H1 (cell line): ENCODE results near the gene TMEM252. TPM values are rescaled to one million over a fixed set of nuclear protein-coding genes. Genes with fewer than 3 reads are reported as not detected.

Source experiments
- CTCF ChIA-PET: fragments of 300-600 bp; sonication (Branson Sonifier 250); formaldehyde crosslinking; loops from one replicate; lab custom pipeline; 2021; ENCODE audit not compliant: partially characterized antibody; lab: Charles Lee
- POLR2A ChIA-PET: fragments of 300-600 bp; sonication (Branson Sonifier 250); formaldehyde crosslinking; loops from one replicate; lab custom pipeline; 2021; ENCODE audit warnings: inconsistent platforms; ENCODE audit not compliant: partially characterized antibody; lab: Charles Lee
- DNase-seq, 2 experiments: peaks; one replicate each; pipeline versions ENCODE4 v3.0.0 to v3.0.0-alpha.2; 2010 to 2022; ENCODE audit warnings: low spot score in 2 of 2, low read depth in 1 of 2, mixed read lengths in 1 of 2
- FAIRE-seq: peaks from 2 replicates; lab custom pipeline; 2011; peaks lifted over from hg19 to GRCh38; lab: Jason Lieb, UNC
- H2AFZ ChIP-seq: 2 replicates; pipeline ENCODE4 v1.8.1; 2012; ENCODE audit warnings: low read length, inconsistent platforms
- H2AK5ac ChIP-seq: 2 replicates; pipeline ENCODE4 v1.6.1; 2013; ENCODE audit warnings: low read depth, low read length
- H2BK120ac ChIP-seq: replicated peaks from 2 replicates; pipeline ENCODE3; 2013; ENCODE audit warnings: low read depth, low read length, inconsistent platforms
- H2BK12ac ChIP-seq: 2 replicates; pipeline ENCODE4 v1.6.1; 2013; ENCODE audit warnings: low read depth, low read length
- H2BK15ac ChIP-seq: 2 replicates; pipeline ENCODE4 v1.6.1; 2013; ENCODE audit warnings: low read length
- H2BK20ac ChIP-seq: 2 replicates; pipeline ENCODE4 v1.6.1; 2013; ENCODE audit warnings: low read length
- H2BK5ac ChIP-seq: 2 replicates; pipeline ENCODE4 v1.6.1; 2013; ENCODE audit warnings: low read depth, low read length
- H3K14ac ChIP-seq: 2 replicates; pipeline ENCODE4 v1.6.1; 2013; ENCODE audit warnings: inconsistent platforms; ENCODE audit not compliant: insufficient read length
- H3K18ac ChIP-seq: 2 replicates; pipeline ENCODE4 v1.6.1; 2013; ENCODE audit warnings: low read length; ENCODE audit errors: extremely low read depth
- H3K23ac ChIP-seq: 2 replicates; pipeline ENCODE4 v1.6.1; 2013; ENCODE audit warnings: inconsistent platforms; ENCODE audit not compliant: insufficient read length
- H3K23me2 ChIP-seq: 2 replicates; pipeline ENCODE4 v1.6.1; 2013; ENCODE audit warnings: low read depth, low read length
- H3K27ac ChIP-seq: 2 replicates; pipeline ENCODE4 v1.6.1; 2011; ENCODE audit warnings: low read depth, low read length, inconsistent platforms
- H3K27me3 ChIP-seq, 4 experiments: replicated peaks in 1 of 4; 1 replicate in 1 of 4; 2 replicates in 3 of 4; pipeline versions ENCODE4 v1.6.1 to v1.8.1; 2011 to 2013; ENCODE audit warnings: low read length in 3 of 4, mild to moderate bottlenecking in 3 of 4, inconsistent platforms in 2 of 4, mixed read lengths in 2 of 4, moderate library complexity in 1 of 4; ENCODE audit not compliant: control insufficient read depth in 3 of 4, insufficient read depth in 3 of 4; ENCODE audit errors: extremely low read depth in 1 of 4
- H3K36me3 ChIP-seq, 4 experiments: 2 replicates each; pipeline versions ENCODE4 v1.6.1 to v1.8.1; 2011 to 2013; ENCODE audit warnings: mild to moderate bottlenecking in 4 of 4, low read length in 3 of 4, moderate library complexity in 2 of 4, control low read depth in 1 of 4, inconsistent platforms in 1 of 4; ENCODE audit not compliant: insufficient read depth in 4 of 4, control insufficient read depth in 2 of 4
- H3K4ac ChIP-seq: replicated peaks from 2 replicates; pipeline ENCODE3; 2013; ENCODE audit warnings: low read length, low read depth, mixed read lengths, inconsistent platforms; ENCODE audit not compliant: insufficient read length
- H3K4me1 ChIP-seq, 4 experiments: replicated peaks in 1 of 4; 1 replicate in 1 of 4; 2 replicates in 3 of 4; pipeline versions ENCODE4 v1.6.1 to v1.8.1; 2011 to 2013; ENCODE audit warnings: low read length in 3 of 4, inconsistent platforms in 2 of 4, mixed read lengths in 1 of 4; ENCODE audit not compliant: insufficient read depth in 4 of 4, control insufficient read depth in 3 of 4
- H3K4me2 ChIP-seq, 2 experiments: 2 replicates each; pipeline versions ENCODE4 v1.6.1 to v1.8.1; 2011 to 2013; ENCODE audit warnings: low read depth in 2 of 2, low read length in 2 of 2, control low read depth in 1 of 2, inconsistent platforms in 1 of 2, mild to moderate bottlenecking in 1 of 2; ENCODE audit not compliant: insufficient read depth in 1 of 2
- H3K4me3 ChIP-seq, 4 experiments: fragments of 200-600, 300-600 bp in 1 of 4; sonication (generic), shearing (Covaris generic), sonication (Bioruptor Twin) in 1 of 4; 2 replicates each; pipeline versions ENCODE4 v1.5.1 to v1.8.1; 2011 to 2016; ENCODE audit warnings: low read length in 4 of 4, low read depth in 3 of 4, control low read depth in 2 of 4, inconsistent platforms in 2 of 4, mild to moderate bottlenecking in 2 of 4, mixed read lengths in 1 of 4, moderate library complexity in 1 of 4; ENCODE audit not compliant: insufficient read depth in 2 of 4; ENCODE audit errors: extremely low read depth in 1 of 4
- H3K56ac ChIP-seq: replicated peaks from 2 replicates; pipeline ENCODE3; 2013; ENCODE audit warnings: low read depth, mild to moderate bottlenecking, mixed read lengths, low read length, inconsistent platforms; ENCODE audit not compliant: insufficient read length
- H3K79me1 ChIP-seq: 2 replicates; pipeline ENCODE4 v1.6.1; 2013; ENCODE audit warnings: low read depth, low read length, control low read depth
- H3K79me2 ChIP-seq, 2 experiments: 2 replicates each; pipeline versions ENCODE4 v1.6.1 to v1.8.1; 2012 to 2013; ENCODE audit warnings: low read length in 2 of 2, mild to moderate bottlenecking in 2 of 2, inconsistent platforms in 1 of 2; ENCODE audit not compliant: insufficient read depth in 2 of 2, control insufficient read depth in 1 of 2
- H3K9ac ChIP-seq, 4 experiments: replicated peaks in 1 of 4; 1 replicate in 1 of 4; 2 replicates in 3 of 4; pipeline versions ENCODE4 v1.6.1 to v1.8.1; 2011 to 2013; ENCODE audit warnings: low read depth in 3 of 4, low read length in 3 of 4, control low read depth in 2 of 4, mild to moderate bottlenecking in 2 of 4, moderate library complexity in 2 of 4, inconsistent platforms in 1 of 4; ENCODE audit errors: extremely low read depth in 1 of 4
- H3K9me3 ChIP-seq, 2 experiments: 2 replicates each; pipeline versions ENCODE4 v1.6.1 to v1.8.1; 2012 to 2013; ENCODE audit warnings: mild to moderate bottlenecking in 2 of 2, moderate library complexity in 2 of 2, control low read depth in 1 of 2, inconsistent platforms in 1 of 2, low read depth in 1 of 2, low read length in 1 of 2, mixed read lengths in 1 of 2; ENCODE audit not compliant: insufficient read depth in 2 of 2
- H4K20me1 ChIP-seq, 2 experiments: replicated peaks in 1 of 2; 2 replicates each; pipeline versions ENCODE3 to v1.8.1; 2011 to 2013; ENCODE audit warnings: inconsistent platforms in 2 of 2, low read length in 2 of 2, mild to moderate bottlenecking in 1 of 2; ENCODE audit not compliant: insufficient read depth in 2 of 2, control insufficient read depth in 1 of 2
- H4K5ac ChIP-seq: 2 replicates; pipeline ENCODE4 v1.6.1; 2013; ENCODE audit warnings: low read length, low read depth, mixed read lengths, inconsistent platforms; ENCODE audit not compliant: insufficient read length
- H4K8ac ChIP-seq: 2 replicates; pipeline ENCODE4 v1.8.0; 2013; ENCODE audit warnings: mild to moderate bottlenecking, moderate library complexity, low read length, inconsistent platforms; ENCODE audit not compliant: insufficient read depth; ENCODE audit errors: extremely low read depth
- H4K91ac ChIP-seq: replicated peaks from 2 replicates; pipeline ENCODE3; 2013; ENCODE audit warnings: low read length, mixed read lengths, inconsistent platforms; ENCODE audit not compliant: insufficient read length
- TAF7 ChIP-seq: optimal IDR thresholded peaks from 2 replicates; pipeline ENCODE3; 2011; ENCODE audit warnings: low read depth, mild to moderate bottlenecking, inconsistent platforms, low read length, moderate library complexity, borderline replicate concordance
- USF2 ChIP-seq: IDR thresholded peaks from 2 replicates; pipeline ENCODE4 v1.6.1; 2011; ENCODE audit warnings: low read length, improper control_type of control experiment
- WGBS, 2 experiments: shearing (Covaris generic) in 1 of 2; methylation state at CpG; one replicate each; pipeline versions ENCODE4 v1.1.6 to v1.1.7; 2013 to 2015; ENCODE audit warnings: low lambda C conversion rate in 2 of 2, mixed read lengths in 2 of 2, inconsistent platforms in 1 of 2, low coverage in 1 of 2, missing lambda C conversion rate in 1 of 2; ENCODE audit not compliant: insufficient replicate concordance in 2 of 2, insufficient coverage in 1 of 2, insufficient read length in 1 of 2; ENCODE audit errors: extremely low coverage in 1 of 2, missing lambda C conversion rate in 1 of 2; 5-methylcytosine and 5-hydroxymethylcytosine counted together
- polyA plus RNA-seq, 7 experiments: library from polyadenylated mRNA; depleted of rRNA in 3 of 7; stranded (reverse) in 5 of 7; unstranded in 2 of 7; fragments of >200 nt in 5 of 7; fragments of 200-250 nt in 2 of 7; gene quantifications; 1 replicate in 5 of 7; 2 replicates in 1 of 7; 4 replicates in 1 of 7; pipeline versions ENCODE4 v1.2.1 to v1.2.3, GENCODE V29; 2011 to 2013; ENCODE audit warnings: missing spikeins in 2 of 7, mixed read lengths in 2 of 7
- total RNA-seq: library from RNA; stranded (reverse); fragmentation: NEBNext Ultra II Directional; extraction: Animal tissue kit (Norgen Biotek cat#: 25700); gene quantifications from 2 replicates; pipeline ENCODE4 v1.2.1, GENCODE V29; 2021

Gene TMEM252
- total and polyA plus RNA-seq, 2 of the 8 experiments (the other 6 are each of a cell fraction or from before 2014, with no cell fraction given) = not detected

DNA sequence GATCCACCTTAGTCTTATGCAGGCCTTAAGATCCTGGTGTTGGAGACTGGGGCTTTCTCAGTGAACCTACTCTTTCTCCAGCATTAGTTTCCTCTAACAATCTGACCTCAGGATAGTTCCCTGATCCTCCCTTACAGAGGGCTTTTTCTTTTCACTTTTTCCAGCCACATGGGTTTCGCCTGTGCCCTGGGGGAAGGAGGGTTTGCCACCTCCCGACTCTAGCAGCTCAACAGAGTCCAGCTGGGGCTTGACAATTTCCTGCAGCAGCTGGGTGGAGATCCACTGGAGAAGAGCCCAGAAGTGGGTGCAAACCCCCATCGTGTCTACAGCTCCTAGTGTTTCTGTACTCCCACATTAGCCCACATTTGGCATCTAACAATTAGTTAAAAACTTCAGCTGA is 7.6 kb upstream of the TMEM252 start:
- no peak overlapping the region for H2BK5ac ChIP-seq
- H4K5ac ChIP-seq = no peak overlapping the region
- no peak overlapping the region for H2BK120ac ChIP-seq
- H3K9me3 ChIP-seq = no peaks in the 10 kb centered on the region
- no peaks in the 10 kb centered on the region for H3K79me1 ChIP-seq
- no peak overlapping the region for H4K8ac ChIP-seq
- no peaks in the 10 kb centered on the region for H3K79me2 ChIP-seq
- no peak overlapping the region for H3K27ac ChIP-seq
- no peak overlapping the region for H3K18ac ChIP-seq
- H3K4me1 ChIP-seq = no peaks in the 10 kb centered on the region
- no peaks in the 10 kb centered on the region for H4K20me1 ChIP-seq
- H2BK12ac ChIP-seq = no peak overlapping the region
- H3K4me2 ChIP-seq = no peak overlapping the region
- ChIA-PET POLR2A (no interaction called here), CTCF (interaction anchor here (0.8 to 1.1 kb wide), 3 partner anchors 12 to 40 kb away, joined by 3 read pairs; no protein-coding TSS in a partner anchor)
- H3K36me3 ChIP-seq = no peaks in the 10 kb centered on the region
- no peak overlapping the region for H3K23ac ChIP-seq
- H2AFZ ChIP-seq = no peak overlapping the region
- no peak overlapping the region for H3K9ac ChIP-seq
- no peak overlapping the region for H3K4me3 ChIP-seq
- H3K27me3 ChIP-seq = no peaks in the 10 kb centered on the region
- WGBS, 2 experiments = 56% methylated on average over 3 of the region's 3 CpGs; no CpG with 5 or more reads in 1 of the 2 experiments
- DNase-seq (no peak), FAIRE-seq (no peak)
- H3K56ac ChIP-seq = no peak overlapping the region
- H2AK5ac ChIP-seq = no peak overlapping the region
- H3K4ac ChIP-seq = no peak overlapping the region
- H2BK20ac ChIP-seq = no peak overlapping the region
- H2BK15ac ChIP-seq = no peak overlapping the region
- H3K23me2 ChIP-seq = no peaks in the 10 kb centered on the region
- no peak overlapping the region for H4K91ac ChIP-seq
- H3K14ac ChIP-seq = no peak overlapping the region
- TF ChIP-seq USF2 (no peak), TAF7 (no peak)
